Measurements from ENCODE around the gene ANKRD34A.

ANKRD34A gene

GRCh38 chr1:145964328-145965118 lies at the start of gene ANKRD34A, which contains the start of gene POLR3GL:
ANKRD34A (minus strand) TSS chr1:145964575; CDS start chr1:145961759, 2,816 bp downstream.
POLR3GL (plus strand) TSS chr1:145964690; CDS start chr1:145974866, 10,176 bp downstream.
- in situ Hi-C loops (cut with HindIII; ENCODE audit: low sequenced_read_pairs), result loop anchor here (5.0 kb wide), 3 partner anchors 43 to 107 kb away; partner anchors contain the start of gene PIAS3

DNA sequence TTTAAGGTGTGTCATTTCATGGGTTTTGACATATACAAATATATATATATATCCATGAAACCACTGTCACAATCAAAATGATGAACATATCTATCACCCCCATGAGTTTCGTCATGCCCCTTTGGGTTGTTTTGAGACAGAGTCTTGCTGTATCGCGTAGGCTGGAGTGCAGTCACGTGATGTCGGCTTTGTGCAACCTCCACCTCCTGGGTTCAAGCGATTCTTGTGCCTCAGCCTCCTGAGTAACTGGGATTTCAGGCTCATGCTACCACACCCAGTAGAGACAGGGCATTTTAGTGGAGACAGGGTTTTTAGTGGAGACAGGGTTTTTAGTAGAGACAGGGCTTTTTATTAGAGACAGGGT lies 49.2 kb upstream of the ANKRD34A start:
- in situ Hi-C loops (cut with HindIII; ENCODE audit: low sequenced_read_pairs), result no loop called here

- in situ Hi-C loops (cut with HindIII; ENCODE audit: low sequenced_read_pairs), result no loop called here
These were observed 48.6 kb upstream of the ANKRD34A start for GRCh38 chr1:146012703-146013558.

DNA sequence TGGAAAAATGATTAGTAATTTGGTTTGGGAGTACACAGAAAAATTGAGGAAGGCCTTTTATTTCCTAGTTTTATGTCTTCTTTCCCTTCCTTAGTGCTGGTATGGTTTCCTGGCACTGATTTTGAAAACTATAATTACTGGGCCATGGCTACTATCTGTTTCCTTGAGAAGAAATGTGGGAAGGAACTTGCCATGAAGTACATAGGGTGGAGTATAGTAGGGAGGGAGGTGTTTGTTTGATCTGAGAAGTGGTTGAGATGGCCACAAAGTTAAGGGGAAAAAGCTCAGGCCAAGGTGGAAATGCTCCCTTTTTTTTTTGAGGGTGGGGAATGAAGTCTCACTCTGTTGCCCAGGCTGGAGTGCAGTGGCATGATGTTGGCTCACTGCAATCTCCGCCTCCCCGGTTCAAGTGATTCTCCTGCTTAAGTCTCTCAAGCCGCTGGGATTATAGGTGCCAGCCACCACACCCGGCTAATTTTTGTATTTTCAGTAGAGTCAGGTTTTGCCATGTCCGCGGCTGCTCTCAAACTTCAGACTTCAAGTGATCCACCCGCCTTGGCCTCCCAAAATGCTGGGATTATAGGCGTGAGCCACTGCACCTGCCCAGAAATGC lies 45.9 kb upstream of the ANKRD34A start:
- in situ Hi-C loops (cut with HindIII; ENCODE audit: low sequenced_read_pairs), result no loop called here

DNA sequence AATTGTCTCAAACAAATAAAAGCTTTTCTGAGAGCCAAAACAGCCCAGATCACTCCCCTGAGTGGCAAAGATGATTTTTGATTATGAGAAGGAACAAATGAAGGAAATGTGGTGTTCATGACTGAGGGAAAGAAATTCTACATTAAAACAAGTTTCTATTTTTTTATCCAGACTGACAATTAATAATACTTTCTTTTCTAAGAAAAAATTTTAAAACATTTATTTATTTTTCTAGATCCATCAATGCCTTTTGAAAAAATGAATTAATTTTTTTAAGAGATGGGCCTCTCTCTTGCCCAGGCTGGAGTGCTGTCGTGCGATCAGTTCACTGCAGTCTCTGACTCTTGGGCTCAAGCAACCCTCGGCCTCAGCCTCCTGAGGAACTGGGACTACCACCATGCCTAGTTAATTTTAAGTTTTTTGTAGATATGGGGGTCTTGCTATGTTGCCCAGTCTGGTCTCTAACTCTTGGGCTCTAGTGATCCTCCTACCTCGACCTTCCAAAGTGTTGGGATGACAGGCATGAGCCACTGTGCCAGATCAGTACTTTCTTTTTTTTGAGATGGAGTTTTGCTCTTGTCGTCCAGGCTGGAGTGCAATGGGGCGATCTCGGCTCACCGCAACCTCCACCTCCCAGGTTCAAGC lies 43.2 kb upstream of the ANKRD34A start:
- in situ Hi-C loops (cut with HindIII; ENCODE audit: low sequenced_read_pairs), result loop anchor here (5.0 kb wide), 3 partner anchors 45 to 160 kb away; partner anchors contain the start of genes ANKRD34A, NUDT17, PEX11B and POLR3GL

GRCh38 chr1:146001709-146002108 lies 37.3 kb upstream of the ANKRD34A start:
- in situ Hi-C loops (cut with HindIII; ENCODE audit: low sequenced_read_pairs), result no loop called here

DNA sequence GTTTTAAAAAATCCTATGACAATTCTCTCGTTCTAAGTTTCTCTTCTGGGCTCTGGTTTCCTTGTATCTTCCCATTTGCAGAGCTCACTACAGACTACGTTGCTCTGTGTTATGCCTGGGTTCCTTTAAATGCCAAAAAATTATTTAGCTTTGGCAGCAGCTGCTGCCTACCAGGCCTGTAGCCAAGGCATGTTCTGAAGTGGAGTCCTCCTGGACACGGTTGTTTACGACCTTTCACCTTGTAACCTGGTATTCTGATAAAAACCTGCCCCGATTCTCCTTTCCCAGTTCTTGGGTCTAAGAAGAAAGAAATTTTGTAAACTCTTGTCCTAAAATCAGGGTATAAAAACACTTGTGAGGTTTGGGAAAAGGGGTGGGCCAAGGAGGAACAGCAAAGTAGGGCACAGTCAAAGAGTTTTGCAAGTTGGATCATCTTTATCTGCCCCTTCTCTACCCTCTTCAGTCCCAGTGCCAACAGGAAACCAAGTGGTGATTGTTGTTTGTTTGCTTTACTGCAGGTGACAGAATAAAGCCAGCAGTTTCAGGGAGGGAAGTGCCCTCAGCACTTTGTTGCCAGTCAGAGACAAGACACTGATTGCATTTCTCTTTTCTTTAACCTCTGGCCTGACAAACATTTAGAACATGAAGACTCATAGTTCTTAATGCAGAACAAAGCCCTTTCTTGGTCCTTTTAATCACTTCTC lies 35.1 kb upstream of the ANKRD34A start:
- in situ Hi-C loops (cut with HindIII; ENCODE audit: low sequenced_read_pairs), result no loop called here

- in situ Hi-C loops (cut with HindIII; ENCODE audit: low sequenced_read_pairs), result no loop called here
These were observed 33.3 kb upstream of the ANKRD34A start for GRCh38 chr1:145997718-145998023.

DNA sequence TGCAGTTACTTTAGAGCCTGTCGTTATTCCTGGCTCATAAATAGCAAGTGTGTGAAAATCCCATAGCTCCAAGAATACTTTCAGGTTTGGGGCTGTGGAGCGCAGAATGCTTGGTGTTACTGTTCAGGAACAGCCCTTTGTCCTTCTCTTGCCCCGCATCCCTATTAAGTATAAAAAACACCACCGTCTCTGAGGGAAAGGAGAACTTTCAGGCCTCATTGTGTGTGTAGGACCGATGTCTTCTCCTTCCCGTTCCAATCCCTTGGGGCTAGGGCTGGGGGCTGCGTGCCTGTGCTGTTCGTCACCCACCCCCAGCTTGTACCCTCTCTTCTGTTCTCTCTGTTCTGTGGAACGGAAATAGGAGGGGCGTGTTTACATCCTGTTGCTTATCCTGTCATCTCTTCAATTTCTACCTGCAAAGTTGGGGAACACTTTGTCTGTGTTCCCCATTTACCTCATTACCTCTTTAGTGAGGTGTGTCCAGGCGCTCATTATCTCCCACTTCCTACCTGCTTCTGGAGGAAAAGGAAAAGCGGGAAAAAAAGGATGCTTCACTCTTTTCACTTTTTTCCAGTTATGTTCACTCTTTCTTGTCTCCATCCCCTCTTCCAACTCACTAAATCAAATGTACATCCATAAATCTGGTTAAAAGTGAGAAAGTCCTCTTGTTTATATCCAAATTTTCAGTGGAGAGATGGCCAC lies 32.8 kb upstream of the ANKRD34A start:
- in situ Hi-C loops (cut with HindIII; ENCODE audit: low sequenced_read_pairs), result no loop called here

DNA sequence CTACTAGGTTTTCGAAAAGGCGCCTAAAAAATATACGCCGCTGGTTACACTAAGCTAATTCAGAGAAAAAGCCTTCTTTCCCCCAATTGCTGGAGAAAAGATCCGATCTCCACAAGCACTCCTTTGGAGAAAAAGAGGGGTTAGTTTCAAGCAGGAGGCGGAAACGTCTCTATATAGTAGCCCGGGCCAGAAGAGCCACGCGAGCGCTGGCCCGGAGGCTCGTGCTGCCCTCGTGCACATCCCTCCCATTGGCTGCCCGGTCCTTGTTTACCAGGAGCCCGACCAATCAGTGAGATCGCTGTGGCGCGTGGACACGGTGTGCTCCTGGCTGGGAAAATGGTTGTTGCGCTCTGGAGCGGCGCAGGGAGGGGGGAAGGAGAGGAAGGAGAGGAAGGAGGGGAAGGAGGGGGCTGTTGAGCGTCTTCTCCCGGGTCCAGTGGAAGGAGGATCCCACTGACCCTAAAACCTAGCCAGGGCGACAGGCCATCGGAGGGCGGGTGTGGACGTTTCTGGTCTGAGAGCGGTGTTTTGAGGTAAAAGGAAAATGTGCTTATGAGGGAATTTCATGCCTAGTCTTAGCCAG lies 32.1 kb upstream of the ANKRD34A start, which contains the start of gene TXNIP:
Gene TXNIP, minus strand, starts transcription at position 147 of the 583 bp plus-strand sequence. CDS start 313 bp downstream, outside the sequence.
- in situ Hi-C loops (cut with HindIII; ENCODE audit: low sequenced_read_pairs), result no loop called here

DNA sequence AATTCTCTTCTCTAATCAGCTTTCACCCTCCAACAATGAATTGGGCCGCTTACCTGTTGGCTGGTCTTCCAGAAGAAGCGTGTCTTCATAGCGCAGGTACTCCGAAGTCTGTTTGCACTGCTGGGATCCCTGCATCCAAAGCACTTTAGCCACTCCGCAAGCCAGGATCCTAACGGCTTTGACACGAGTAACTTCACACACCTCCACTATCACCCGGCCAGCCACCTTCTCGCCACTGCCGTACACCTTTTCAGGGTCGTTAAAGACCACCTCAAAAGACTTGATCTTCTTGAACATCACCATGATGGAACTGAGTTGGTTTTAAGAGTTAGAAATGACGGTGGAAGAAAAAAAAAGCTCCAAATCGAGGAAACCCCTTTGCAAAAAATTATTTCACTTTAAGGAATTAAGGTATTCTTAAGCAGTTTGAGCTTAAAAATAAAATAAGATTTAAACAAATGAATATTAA lies 31.6 kb upstream of the ANKRD34A start:
- in situ Hi-C loops (cut with HindIII; ENCODE audit: low sequenced_read_pairs), result no loop called here

DNA sequence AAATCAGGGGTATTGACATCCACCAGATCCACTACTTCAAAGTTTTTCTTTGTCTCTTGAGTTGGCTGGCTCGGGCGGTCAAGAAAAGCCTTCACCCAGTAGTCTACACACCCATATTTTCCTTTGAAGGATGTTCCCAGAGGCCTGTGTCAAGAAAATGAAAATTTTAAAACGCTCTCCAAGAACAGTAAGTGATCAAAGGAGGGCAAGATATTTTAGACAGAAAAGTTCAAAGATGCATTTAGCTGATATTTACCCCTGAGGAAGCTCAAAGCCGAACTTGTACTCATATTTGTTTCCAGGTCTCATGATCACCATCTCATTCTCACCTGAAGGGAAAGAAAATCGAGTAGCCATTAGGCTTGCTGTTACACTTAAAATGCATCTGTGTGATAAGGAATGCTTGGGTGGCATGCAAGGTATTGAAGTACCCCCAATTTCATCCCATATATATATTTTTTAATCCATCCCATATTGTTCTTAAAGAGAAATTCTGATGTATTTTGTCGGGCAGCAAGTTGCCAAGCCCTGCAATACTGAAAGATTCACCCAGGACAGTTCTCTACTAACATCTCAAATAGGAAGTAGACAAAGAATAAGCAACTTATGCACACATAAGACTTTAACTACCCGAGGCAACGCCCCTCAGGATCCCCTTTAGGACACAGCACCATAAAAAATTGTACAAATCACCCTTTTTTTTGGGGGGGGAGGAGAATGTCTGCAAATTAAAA lies 30.9 kb upstream of the ANKRD34A start:
- in situ Hi-C loops (cut with HindIII; ENCODE audit: low sequenced_read_pairs), result no loop called here

DNA sequence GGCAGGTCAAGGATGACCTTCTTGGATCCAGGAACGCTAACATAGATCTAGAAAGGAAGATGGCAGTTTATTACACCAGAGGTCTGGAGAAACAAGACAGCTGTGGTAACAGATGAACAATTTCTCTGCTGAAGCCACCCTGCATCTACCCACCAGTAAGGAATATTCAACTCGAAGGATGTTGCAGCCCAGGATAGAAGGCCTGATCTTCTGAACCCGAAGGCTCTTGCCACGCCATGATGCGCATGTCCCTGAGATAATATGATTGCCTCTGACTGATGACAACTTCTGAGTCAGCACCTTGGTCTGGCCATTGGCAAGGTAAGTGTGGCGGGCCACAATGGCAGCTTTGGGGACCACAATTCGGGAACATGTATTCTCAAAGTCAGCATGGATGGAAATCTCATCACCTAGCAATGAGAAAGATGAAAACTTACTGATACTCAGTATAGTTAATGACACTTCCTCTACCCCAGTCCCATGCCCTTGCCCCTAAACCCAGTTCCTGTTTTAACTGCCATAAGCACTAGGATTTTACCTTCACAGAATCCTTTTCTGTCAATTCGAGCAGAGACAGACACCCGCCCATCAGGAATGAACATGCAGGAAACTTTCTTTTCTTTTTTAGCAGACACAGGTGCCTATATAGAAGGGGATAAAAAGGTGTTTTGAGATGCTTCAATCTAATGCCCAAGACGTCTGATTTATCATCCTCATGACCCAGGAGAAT lies 30.2 kb upstream of the ANKRD34A start:
- in situ Hi-C loops (cut with HindIII; ENCODE audit: low sequenced_read_pairs), result no loop called here

DNA sequence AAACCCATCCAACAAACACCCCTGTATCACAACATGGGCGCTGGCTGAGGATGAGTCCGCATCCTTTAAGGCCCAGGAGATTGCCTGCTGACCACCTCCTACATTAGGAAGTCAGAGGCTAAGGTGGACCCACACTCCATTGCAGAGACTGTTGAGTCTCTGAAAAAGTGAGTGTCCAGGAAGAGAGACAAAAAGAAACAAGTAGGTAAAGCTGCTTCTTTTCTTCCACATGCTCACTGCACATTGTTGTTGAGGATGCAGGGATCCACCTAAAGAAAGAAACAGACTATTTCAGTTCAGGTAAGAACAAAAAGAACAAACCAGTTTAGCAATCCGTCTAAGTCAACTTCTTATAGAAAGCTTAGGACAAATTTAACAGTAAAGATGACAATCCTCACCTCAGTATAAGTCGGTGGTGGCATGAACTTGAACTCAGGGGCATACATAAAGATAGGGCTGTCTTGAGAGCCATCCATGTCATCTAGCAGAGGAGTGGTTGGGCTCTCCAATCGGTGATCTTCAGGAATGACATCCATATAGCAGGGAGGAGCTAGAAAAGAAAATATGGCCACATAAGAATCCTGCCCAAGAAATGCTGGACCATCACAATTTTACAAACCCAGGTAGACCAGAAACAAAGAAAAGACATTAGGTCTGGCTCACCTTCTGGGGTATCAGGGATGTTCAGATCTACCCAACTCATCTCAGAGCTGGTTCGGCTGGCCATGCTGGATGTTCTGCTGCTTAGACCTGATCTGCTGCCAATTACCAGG lies 29.4 kb upstream of the ANKRD34A start:
- in situ Hi-C loops (cut with HindIII; ENCODE audit: low sequenced_read_pairs), result no loop called here

DNA sequence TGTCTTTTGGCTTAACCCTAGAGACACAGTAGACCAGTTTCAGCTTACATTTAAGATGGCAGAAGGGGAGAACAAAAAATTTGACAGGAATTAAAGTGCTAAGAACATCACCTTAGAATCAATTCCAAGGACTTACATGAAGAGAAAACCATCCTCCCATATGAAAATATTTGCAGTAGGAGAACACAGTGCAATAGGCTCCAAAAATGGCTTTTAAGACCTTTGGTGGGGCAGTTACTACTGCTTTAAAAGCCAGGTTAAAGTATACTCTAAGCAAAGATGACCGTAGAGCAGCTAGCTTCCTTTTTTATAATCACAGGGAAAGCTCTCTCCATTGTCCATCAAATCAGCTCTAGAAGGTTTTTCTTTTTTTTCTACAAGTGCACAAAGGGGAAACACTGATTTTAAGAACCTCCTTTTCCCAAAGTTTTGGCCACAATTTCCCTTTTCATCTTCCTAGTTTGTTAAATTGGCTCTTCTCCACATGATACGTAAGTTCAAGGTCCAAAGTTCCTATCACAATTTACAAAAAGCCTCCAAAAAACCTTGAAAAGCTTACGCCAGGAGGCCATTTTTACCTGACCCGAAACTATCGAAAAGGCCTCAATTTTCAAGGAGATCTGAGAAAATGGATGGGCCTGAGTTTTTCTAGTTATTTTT lies 28.7 kb upstream of the ANKRD34A start:
- in situ Hi-C loops (cut with HindIII; ENCODE audit: low sequenced_read_pairs), result no loop called here

- in situ Hi-C loops (cut with HindIII; ENCODE audit: low sequenced_read_pairs), result no loop called here
These were observed 28.1 kb upstream of the ANKRD34A start for GRCh38 chr1:145992502-145992936.
